AG09309 (cell line): ENCODE results near the gene CCDC136.

ENCODE experiments used
- DNase-seq: peaks from one replicate; pipeline ENCODE4 v3.0.0-alpha.2; 2010; ENCODE audit warnings: low read depth
- H3K4me3 ChIP-seq: 2 replicates; pipeline ENCODE4 v1.5.1; 2011; ENCODE audit warnings: mild to moderate bottlenecking, low read depth, low read length, moderate library complexity; ENCODE audit not compliant: control insufficient read depth
- CTCF ChIP-seq: IDR thresholded peaks from 2 replicates; pipeline ENCODE4 v1.5.1; 2011; ENCODE audit warnings: mild to moderate bottlenecking, low read depth, low read length, inconsistent platforms; ENCODE audit not compliant: insufficient read depth, control insufficient read depth; ENCODE audit errors: missing control alignments

The CCDC136 gene

GRCh38 chr7:128838981-128839731 lies 47.4 kb downstream of the CCDC136 start:
- no peak overlapping the region for H3K4me3 ChIP-seq
- DNase-seq = no peak
- no peak for TF ChIP-seq CTCF

GRCh38 chr7:128839751-128840177 lies 48.0 kb downstream of the CCDC136 start:
- DNase-seq = no peak
- no peak for TF ChIP-seq CTCF
- no peak overlapping the region for H3K4me3 ChIP-seq

GRCh38 chr7:128840326-128841170 lies 48.8 kb downstream of the CCDC136 start:
- TF ChIP-seq CTCF = no peak
- no peak for DNase-seq
- H3K4me3 ChIP-seq = no peak overlapping the region

- no peak for DNase-seq
Measured at GRCh38 chr7:128841171-128841690, 49.5 kb downstream of the CCDC136 start.

GRCh38 chr7:128841921-128842673 lies 50.3 kb downstream of the CCDC136 start:
- H3K4me3 ChIP-seq = no peak overlapping the region
- TF ChIP-seq CTCF = peak; percentile 75
- no peak for DNase-seq

More at GRCh38 chr7:128841171-128841690, 49.5 kb downstream of the CCDC136 start:
- H3K4me3 ChIP-seq = no peak overlapping the region
- no peak for TF ChIP-seq CTCF

GRCh38 chr7:128842674-128843641 lies 51.2 kb downstream of the CCDC136 start:
- no peak overlapping the region for H3K4me3 ChIP-seq
- DNase-seq = no peak
- no peak for TF ChIP-seq CTCF
